Tibial artery (tissue), 4 donors: ENCODE data around the gene SOHLH1.

Experiments
- DNase-seq, 2 donors: peaks; one replicate each; pipeline ENCODE4 v3.0.0-alpha.2; 2019
- H3K27ac ChIP-seq, 2 donors: fragments of 200-600 bp; sonication (generic) in 1 of 2; 1 replicate in 1 of 2; 2 replicates in 1 of 2; pipeline ENCODE4 v1.5.1; 2018 to 2019; ENCODE audit warnings: mild to moderate bottlenecking in 1 of 2
- H3K27me3 ChIP-seq, 2 donors: fragments of 200-600 bp; sonication (generic) in 1 of 2; one replicate each; pipeline versions ENCODE4 v1.5.1 to v1.6.0; 2016 to 2019
- H3K36me3 ChIP-seq, 3 donors: fragments of 200-600 bp; sonication (generic) in 2 of 3; one replicate each; pipeline ENCODE4 v1.5.1; 2016 to 2019; ENCODE audit warnings: mild to moderate bottlenecking in 2 of 3
- H3K4me1 ChIP-seq, 4 donors: fragments of 200-600 bp; sonication (generic) in 2 of 4; 1 replicate in 3 of 4; 2 replicates in 1 of 4; pipeline ENCODE4 v1.5.1; 2016 to 2019
- H3K4me3 ChIP-seq, 2 donors: fragments of 200-600 bp; sonication (generic) in 1 of 2; 1 replicate in 1 of 2; 2 replicates in 1 of 2; pipeline ENCODE4 v1.5.1; 2018 to 2019; ENCODE audit warnings: mild to moderate bottlenecking in 2 of 2
- H3K9me3 ChIP-seq, 3 donors: fragments of 200-600 bp; sonication (generic) in 1 of 3; one replicate each; pipeline ENCODE4 v1.5.1; 2016 to 2019
- CTCF ChIP-seq, 2 experiments: fragments of 200-600 bp in 1 of 2; fragments of 450-650 bp in 1 of 2; IDR thresholded peaks; one replicate each; pipeline ENCODE4 v1.5.1; 2017 to 2019; ENCODE audit warnings: antibody characterized with exemption in 2 of 2, mild to moderate bottlenecking in 1 of 2, moderate library complexity in 1 of 2
- intact Hi-C: fragments of 100-400 bp; cut with DNase I; formaldehyde crosslinking; loops from one replicate; pipeline ENCODE4 v1.15.0; 2023; ENCODE audit warnings: low total_unique reads

The SOHLH1 gene

GRCh38 chr9:135727257-135727875 lies 28.1 kb upstream of the SOHLH1 start:
- no peak overlapping the region for H3K4me3 ChIP-seq
- intact Hi-C loops, result no loop called here
- no peaks in the 10 kb centered on the region for H3K36me3 ChIP-seq
- no peak for DNase-seq
- TF ChIP-seq CTCF (IDR thresholded peaks at IDR 0.05), result no peak
- peaks cover 0 to 8% (median 5%) of the 10 kb centered on the region in 3 donors for H3K9me3 ChIP-seq
- no peak overlapping the region for H3K27ac ChIP-seq
- H3K4me1 ChIP-seq, result no peaks in the 10 kb centered on the region
- peaks cover 0 to 55% of the 10 kb centered on the region in 2 donors for H3K27me3 ChIP-seq

GRCh38 chr9:135726138-135726853 lies 27.0 kb upstream of the SOHLH1 start:
- H3K9me3 ChIP-seq, result peaks cover 0 to 4% (median 3%) of the 10 kb centered on the region in 3 donors
- no peaks in the 10 kb centered on the region for H3K4me1 ChIP-seq
- no peaks in the 10 kb centered on the region for H3K36me3 ChIP-seq
- H3K4me3 ChIP-seq, result no peak overlapping the region
- peaks cover 0 to 66% of the 10 kb centered on the region in 2 donors for H3K27me3 ChIP-seq
- H3K27ac ChIP-seq, result no peak overlapping the region
- TF ChIP-seq CTCF (IDR thresholded peaks at IDR 0.05), result no peak
- intact Hi-C loops, result no loop called here
- no peak for DNase-seq

- Histone ChIP-seq H3K9me3 (no peaks in the 10 kb centered on the region), H3K27me3 (peaks cover 0 to 86% of the 10 kb centered on the region in 2 donors), H3K27ac (no peak overlapping the region), H3K36me3 (no peaks in the 10 kb centered on the region), H3K4me3 (no peak overlapping the region), H3K4me1 (no peaks in the 10 kb centered on the region)
- no peak for TF ChIP-seq CTCF (IDR thresholded peaks at IDR 0.05)
- intact Hi-C loops, result no loop called here
- DNase-seq, result no peak
Observed at GRCh38 chr9:135724186-135724787, 25.0 kb upstream of the SOHLH1 start.

- intact Hi-C loops, result no loop called here
- Histone ChIP-seq H3K36me3 (no peaks in the 10 kb centered on the region), H3K27me3 (peaks cover 0 to 91% of the 10 kb centered on the region in 2 donors)
Observed at GRCh38 chr9:135722365-135722764, 23.1 kb upstream of the SOHLH1 start.

GRCh38 chr9:135719472-135719871 lies 20.2 kb upstream of the SOHLH1 start:
- no peak for DNase-seq
- Histone ChIP-seq H3K27me3 (peaks cover 0 to 100% of the 10 kb centered on the region in 2 donors), H3K4me1 (peaks cover 0 to 7% (median 2%) of the 10 kb centered on the region in 4 donors), H3K27ac (no peak overlapping the region), H3K9me3 (no peaks in the 10 kb centered on the region), H3K36me3 (no peaks in the 10 kb centered on the region), H3K4me3 (no peak overlapping the region)
- no peak for TF ChIP-seq CTCF (IDR thresholded peaks at IDR 0.05)
- intact Hi-C loops, result no loop called here

More at GRCh38 chr9:135722365-135722764, 23.1 kb upstream of the SOHLH1 start:
- TF ChIP-seq CTCF (IDR thresholded peaks at IDR 0.05), result no peak
- H3K27ac ChIP-seq, result no peak overlapping the region
- no peaks in the 10 kb centered on the region for H3K4me1 ChIP-seq
- no peaks in the 10 kb centered on the region for H3K9me3 ChIP-seq
- DNase-seq, result no peak
- H3K4me3 ChIP-seq, result no peak overlapping the region
